ENCODE data around the gene SLC35F3. TPM values are rescaled to one million over a fixed set of nuclear protein-coding genes. Genes with fewer than 3 reads are reported as not detected.

SLC35F3 gene
- total RNA-seq, 1 experiment from 2014 or later: 0.94 TPM

- DNase-seq (ENCODE audit: low spot score) (no peak), ATAC-seq (no peak)
- CTCF ChIA-PET: no interaction called here
- no peaks in the 10 kb centered on the region for H3K4me1 Mint-ChIP-seq
- peaks cover 10% of the 10 kb centered on the region for H3K36me3 Mint-ChIP-seq
- H3K27me3 Mint-ChIP-seq (ENCODE audit: low read depth): no peaks in the 10 kb centered on the region
- H3K4me3 Mint-ChIP-seq: no peak overlapping the region
- POLR2A ChIA-PET: no interaction called here
- TF ChIP-seq RELA (CRISPR knock-in tag; IDR thresholded peaks at IDR 0.05; ENCODE audit: borderline replicate concordance) (no peak), NFATC4 (CRISPR knock-in tag; IDR thresholded peaks at IDR 0.05) (no peak), FOXJ3 (CRISPR knock-in tag; IDR thresholded peaks at IDR 0.05; ENCODE audit: borderline replicate concordance) (no peak), NR2C2 (CRISPR knock-in tag; IDR thresholded peaks at IDR 0.05) (no peak), FOXK1 (CRISPR knock-in tag; IDR thresholded peaks at IDR 0.05) (no peak), ZBTB21 (CRISPR knock-in tag; IDR thresholded peaks at IDR 0.05; ENCODE audit: borderline replicate concordance) (no peak), ETV6 (CRISPR knock-in tag; IDR thresholded peaks at IDR 0.05) (no peak), TP53 (CRISPR knock-in tag; IDR thresholded peaks at IDR 0.05) (no peak), EMX1 (CRISPR knock-in tag; IDR thresholded peaks at IDR 0.05) (no peak), NFE2L1 (CRISPR knock-in tag; IDR thresholded peaks at IDR 0.05) (no peak), ERG (CRISPR knock-in tag; IDR thresholded peaks at IDR 0.05) (no peak), ZNF263 (CRISPR knock-in tag; IDR thresholded peaks at IDR 0.05; ENCODE audit: low read depth) (no peak)
- TF ChIP-seq, protein P1, sequence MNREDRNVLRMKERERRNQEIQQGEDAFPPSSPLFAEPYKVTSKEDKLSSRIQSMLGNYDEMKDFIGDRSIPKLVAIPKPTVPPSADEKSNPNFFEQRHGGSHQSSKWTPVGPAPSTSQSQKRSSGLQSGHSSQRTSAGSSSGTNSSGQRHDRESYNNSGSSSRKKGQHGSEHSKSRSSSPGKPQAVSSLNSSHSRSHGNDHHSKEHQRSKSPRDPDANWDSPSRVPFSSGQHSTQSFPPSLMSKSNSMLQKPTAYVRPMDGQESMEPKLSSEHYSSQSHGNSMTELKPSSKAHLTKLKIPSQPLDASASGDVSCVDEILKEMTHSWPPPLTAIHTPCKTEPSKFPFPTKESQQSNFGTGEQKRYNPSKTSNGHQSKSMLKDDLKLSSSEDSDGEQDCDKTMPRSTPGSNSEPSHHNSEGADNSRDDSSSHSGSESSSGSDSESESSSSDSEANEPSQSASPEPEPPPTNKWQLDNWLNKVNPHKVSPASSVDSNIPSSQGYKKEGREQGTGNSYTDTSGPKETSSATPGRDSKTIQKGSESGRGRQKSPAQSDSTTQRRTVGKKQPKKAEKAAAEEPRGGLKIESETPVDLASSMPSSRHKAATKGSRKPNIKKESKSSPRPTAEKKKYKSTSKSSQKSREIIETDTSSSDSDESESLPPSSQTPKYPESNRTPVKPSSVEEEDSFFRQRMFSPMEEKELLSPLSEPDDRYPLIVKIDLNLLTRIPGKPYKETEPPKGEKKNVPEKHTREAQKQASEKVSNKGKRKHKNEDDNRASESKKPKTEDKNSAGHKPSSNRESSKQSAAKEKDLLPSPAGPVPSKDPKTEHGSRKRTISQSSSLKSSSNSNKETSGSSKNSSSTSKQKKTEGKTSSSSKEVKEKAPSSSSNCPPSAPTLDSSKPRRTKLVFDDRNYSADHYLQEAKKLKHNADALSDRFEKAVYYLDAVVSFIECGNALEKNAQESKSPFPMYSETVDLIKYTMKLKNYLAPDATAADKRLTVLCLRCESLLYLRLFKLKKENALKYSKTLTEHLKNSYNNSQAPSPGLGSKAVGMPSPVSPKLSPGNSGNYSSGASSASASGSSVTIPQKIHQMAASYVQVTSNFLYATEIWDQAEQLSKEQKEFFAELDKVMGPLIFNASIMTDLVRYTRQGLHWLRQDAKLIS (CRISPR knock-in tag; IDR thresholded peaks at IDR 0.05; ENCODE audit: borderline replicate concordance): no peak
- TF ChIP-seq, protein P2, sequence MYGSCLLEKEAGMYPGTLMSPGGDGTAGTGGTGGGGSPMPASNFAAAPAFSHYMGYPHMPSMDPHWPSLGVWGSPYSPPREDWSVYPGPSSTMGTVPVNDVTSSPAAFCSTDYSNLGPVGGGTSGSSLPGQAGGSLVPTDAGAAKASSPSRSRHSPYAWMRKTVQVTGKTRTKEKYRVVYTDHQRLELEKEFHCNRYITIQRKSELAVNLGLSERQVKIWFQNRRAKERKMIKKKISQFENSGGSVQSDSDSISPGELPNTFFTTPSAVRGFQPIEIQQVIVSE (CRISPR knock-in tag; IDR thresholded peaks at IDR 0.05; ENCODE audit: borderline replicate concordance): no peak
- TF ChIP-seq, protein P3, sequence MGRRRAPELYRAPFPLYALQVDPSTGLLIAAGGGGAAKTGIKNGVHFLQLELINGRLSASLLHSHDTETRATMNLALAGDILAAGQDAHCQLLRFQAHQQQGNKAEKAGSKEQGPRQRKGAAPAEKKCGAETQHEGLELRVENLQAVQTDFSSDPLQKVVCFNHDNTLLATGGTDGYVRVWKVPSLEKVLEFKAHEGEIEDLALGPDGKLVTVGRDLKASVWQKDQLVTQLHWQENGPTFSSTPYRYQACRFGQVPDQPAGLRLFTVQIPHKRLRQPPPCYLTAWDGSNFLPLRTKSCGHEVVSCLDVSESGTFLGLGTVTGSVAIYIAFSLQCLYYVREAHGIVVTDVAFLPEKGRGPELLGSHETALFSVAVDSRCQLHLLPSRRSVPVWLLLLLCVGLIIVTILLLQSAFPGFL (CRISPR knock-in tag; IDR thresholded peaks at IDR 0.05; ENCODE audit: borderline replicate concordance): no peak
- TF ChIP-seq, protein P4, sequence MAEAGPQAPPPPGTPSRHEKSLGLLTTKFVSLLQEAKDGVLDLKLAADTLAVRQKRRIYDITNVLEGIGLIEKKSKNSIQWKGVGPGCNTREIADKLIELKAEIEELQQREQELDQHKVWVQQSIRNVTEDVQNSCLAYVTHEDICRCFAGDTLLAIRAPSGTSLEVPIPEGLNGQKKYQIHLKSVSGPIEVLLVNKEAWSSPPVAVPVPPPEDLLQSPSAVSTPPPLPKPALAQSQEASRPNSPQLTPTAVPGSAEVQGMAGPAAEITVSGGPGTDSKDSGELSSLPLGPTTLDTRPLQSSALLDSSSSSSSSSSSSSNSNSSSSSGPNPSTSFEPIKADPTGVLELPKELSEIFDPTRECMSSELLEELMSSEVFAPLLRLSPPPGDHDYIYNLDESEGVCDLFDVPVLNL (CRISPR knock-in tag; IDR thresholded peaks at IDR 0.05; ENCODE audit: borderline replicate concordance, low read depth): no peak
- TF ChIP-seq, protein P5, sequence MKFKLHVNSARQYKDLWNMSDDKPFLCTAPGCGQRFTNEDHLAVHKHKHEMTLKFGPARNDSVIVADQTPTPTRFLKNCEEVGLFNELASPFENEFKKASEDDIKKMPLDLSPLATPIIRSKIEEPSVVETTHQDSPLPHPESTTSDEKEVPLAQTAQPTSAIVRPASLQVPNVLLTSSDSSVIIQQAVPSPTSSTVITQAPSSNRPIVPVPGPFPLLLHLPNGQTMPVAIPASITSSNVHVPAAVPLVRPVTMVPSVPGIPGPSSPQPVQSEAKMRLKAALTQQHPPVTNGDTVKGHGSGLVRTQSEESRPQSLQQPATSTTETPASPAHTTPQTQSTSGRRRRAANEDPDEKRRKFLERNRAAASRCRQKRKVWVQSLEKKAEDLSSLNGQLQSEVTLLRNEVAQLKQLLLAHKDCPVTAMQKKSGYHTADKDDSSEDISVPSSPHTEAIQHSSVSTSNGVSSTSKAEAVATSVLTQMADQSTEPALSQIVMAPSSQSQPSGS (CRISPR knock-in tag; IDR thresholded peaks at IDR 0.05; ENCODE audit: borderline replicate concordance, low read depth): no peak
- no peak overlapping the region for H3K27ac Mint-ChIP-seq
- H3K9me3 Mint-ChIP-seq: peaks cover 12% of the 10 kb centered on the region
These were observed 136.2 kb downstream of the SLC35F3 start for GRCh38 chr1:234040446-234041317.
